ENCODE results near the gene PRPS2. TPM values are rescaled to one million over a fixed set of nuclear protein-coding genes. Genes with fewer than 3 reads are reported as not detected.
A peak's percentile ranks its signal among the peaks of the same experiment; 100 is the strongest.

PRPS2 gene
- total and polyA plus RNA-seq, 2 experiments from 2014 or later, result 4.2 to 16.8 TPM

DNA sequence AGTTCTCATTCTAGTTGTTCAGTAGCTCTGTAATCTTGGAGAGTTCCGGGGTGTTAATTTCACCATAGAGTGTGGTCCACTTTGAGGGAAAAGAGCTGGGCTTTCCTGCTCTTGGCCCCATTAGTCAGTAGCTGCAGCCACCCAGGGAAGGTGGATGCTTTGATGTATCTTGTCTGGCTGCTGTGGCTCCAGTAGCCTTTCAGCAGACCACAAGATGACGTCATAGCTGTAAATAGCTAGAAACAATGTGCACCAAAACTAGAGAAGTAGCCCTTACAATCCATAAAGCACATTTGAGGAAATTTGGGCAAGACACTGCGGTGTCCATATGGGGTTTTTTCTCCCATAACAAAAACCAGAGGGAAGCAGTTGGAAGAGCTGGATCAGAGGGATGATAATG, 32.9 kb upstream of the PRPS2 start:
- Histone ChIP-seq H3K9me3 (ENCODE audit: low read depth) (no peaks in the 10 kb centered on the region), H3K27me3 (no peaks in the 10 kb centered on the region), H3K36me3 (no peaks in the 10 kb centered on the region), H3K4me1 (ENCODE audit: low read depth) (no peaks in the 10 kb centered on the region), H3K27ac (no peak overlapping the region), H3K4me3 (no peak overlapping the region)
- no peak for DNase-seq (ENCODE audit: low read depth in 1 of 2, low spot score in 1 of 2)
- TF ChIP-seq, protein P1, sequence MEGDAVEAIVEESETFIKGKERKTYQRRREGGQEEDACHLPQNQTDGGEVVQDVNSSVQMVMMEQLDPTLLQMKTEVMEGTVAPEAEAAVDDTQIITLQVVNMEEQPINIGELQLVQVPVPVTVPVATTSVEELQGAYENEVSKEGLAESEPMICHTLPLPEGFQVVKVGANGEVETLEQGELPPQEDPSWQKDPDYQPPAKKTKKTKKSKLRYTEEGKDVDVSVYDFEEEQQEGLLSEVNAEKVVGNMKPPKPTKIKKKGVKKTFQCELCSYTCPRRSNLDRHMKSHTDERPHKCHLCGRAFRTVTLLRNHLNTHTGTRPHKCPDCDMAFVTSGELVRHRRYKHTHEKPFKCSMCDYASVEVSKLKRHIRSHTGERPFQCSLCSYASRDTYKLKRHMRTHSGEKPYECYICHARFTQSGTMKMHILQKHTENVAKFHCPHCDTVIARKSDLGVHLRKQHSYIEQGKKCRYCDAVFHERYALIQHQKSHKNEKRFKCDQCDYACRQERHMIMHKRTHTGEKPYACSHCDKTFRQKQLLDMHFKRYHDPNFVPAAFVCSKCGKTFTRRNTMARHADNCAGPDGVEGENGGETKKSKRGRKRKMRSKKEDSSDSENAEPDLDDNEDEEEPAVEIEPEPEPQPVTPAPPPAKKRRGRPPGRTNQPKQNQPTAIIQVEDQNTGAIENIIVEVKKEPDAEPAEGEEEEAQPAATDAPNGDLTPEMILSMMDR (IDR thresholded peaks at IDR 0.05; ENCODE audit: low read depth, low read length), result no peak

DNA sequence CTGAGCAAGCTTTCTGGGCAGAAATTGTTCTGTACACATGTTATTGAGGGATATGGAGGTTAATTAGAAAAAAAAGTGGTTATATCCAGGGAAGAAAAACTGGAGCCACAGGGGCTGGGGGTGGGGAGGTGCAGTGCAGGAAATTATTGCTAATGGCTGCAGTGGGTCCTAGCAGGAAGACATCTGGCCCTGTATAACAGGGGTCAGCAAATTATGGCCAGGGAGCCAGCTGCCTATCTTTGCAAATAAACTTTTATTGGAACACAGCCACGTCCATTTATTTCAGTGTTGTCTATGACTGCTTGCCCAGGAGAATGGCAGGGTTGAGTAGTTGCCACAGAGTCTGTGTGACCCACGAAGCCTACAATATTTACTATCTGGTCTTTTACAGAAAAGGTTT, 23.4 kb upstream of the PRPS2 start:
- H3K4me1 ChIP-seq (ENCODE audit: low read depth), result no peaks in the 10 kb centered on the region
- H3K36me3 ChIP-seq, result no peaks in the 10 kb centered on the region
- H3K9me3 ChIP-seq (ENCODE audit: low read depth), result no peaks in the 10 kb centered on the region
- peaks cover 10% of the 10 kb centered on the region for H3K27me3 ChIP-seq
- H3K4me3 ChIP-seq, result no peak overlapping the region
- DNase-seq (ENCODE audit: low read depth in 1 of 2, low spot score in 1 of 2), result no peak
- H3K27ac ChIP-seq, result no peak overlapping the region
- TF ChIP-seq, protein P1 (IDR thresholded peaks at IDR 0.05; ENCODE audit: low read depth, low read length), result no peak

DNA sequence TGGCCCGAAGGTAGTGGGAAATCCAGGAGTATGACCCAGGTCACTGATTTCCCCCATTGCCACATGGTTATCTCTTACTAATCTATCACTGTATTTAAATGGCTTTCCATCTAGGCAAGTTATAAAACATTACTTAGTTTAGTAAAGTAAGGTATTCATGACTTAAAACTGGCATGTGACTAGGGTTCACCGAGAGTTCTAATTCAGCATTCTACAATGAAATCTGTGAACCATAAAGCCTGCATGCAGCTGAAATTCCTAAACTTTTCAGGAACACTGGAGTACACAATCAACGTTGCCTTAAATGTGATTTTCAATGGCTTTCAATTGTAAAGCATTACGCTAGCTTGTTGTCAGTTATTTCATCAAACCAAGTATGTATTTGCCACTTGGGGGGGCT, 22.7 kb upstream of the PRPS2 start:
- TF ChIP-seq, protein P1 (IDR thresholded peaks at IDR 0.05; ENCODE audit: low read depth, low read length), result no peak
- DNase-seq (ENCODE audit: low read depth in 1 of 2, low spot score in 1 of 2), result no peak
- no peaks in the 10 kb centered on the region for H3K4me1 ChIP-seq (ENCODE audit: low read depth)
- peaks cover 10% of the 10 kb centered on the region for H3K27me3 ChIP-seq
- H3K27ac ChIP-seq, result no peak overlapping the region
- H3K36me3 ChIP-seq, result no peaks in the 10 kb centered on the region
- H3K9me3 ChIP-seq (ENCODE audit: low read depth), result no peaks in the 10 kb centered on the region
- H3K4me3 ChIP-seq, result no peak overlapping the region

DNA sequence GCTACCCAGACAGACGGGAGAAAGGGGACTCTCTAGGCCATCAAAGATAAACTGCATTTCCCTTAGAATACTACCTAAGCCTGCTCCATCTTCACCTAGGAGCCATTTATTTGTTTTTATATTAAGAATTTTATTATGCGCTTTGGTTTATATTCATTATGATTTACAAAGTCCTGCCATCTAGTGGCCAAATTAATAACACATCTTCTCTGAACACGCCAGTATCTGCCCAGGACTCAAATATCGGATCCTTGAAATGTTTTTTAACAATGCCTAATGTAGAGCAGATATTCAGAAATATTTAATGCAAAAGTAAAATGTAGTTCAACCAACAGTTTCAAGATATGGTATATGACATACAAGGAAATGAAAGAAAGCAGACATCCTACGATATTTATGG, 20.8 kb upstream of the PRPS2 start:
- H3K36me3 ChIP-seq, result no peaks in the 10 kb centered on the region
- peaks cover 10% of the 10 kb centered on the region for H3K27me3 ChIP-seq
- no peak overlapping the region for H3K4me3 ChIP-seq
- DNase-seq (ENCODE audit: low read depth in 1 of 2, low spot score in 1 of 2), result peak; percentile 40 to 41
- no peaks in the 10 kb centered on the region for H3K4me1 ChIP-seq (ENCODE audit: low read depth)
- no peak overlapping the region for H3K27ac ChIP-seq
- no peaks in the 10 kb centered on the region for H3K9me3 ChIP-seq (ENCODE audit: low read depth)
- TF ChIP-seq, protein P1 (IDR thresholded peaks at IDR 0.05; ENCODE audit: low read depth, low read length), result peak; percentile 43

DNA sequence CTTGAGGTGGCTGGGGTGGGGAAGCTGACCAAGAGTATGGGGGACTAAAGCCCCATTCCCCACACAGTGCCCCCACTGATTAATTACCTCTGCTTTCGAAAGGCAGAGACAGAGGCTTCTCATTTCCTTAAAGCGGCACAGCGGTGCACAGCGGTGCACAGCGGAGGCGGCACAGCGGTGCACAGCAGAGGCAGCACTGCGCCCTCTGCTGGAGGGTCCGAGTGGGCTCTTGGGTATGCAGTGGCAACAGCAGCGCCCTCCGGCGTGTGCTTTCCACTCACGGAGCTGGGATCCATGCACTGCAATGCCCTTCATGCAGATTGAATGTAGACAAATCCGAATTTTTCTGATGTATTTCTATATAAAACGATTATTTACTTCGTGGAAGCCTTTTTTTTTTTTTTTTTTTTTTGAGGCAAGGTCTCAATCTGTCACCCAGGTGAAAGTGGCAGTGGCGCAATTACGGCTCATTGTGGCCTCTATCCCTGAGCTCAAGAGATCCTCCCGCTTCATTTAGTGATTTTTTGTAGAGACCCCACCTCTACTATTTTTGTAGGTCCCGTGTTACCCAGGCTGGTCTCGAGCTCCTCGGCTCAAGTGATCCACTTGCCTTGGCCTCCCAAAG, 19.7 kb upstream of the PRPS2 start:
- Histone ChIP-seq H3K4me1 (ENCODE audit: low read depth) (no peaks in the 10 kb centered on the region), H3K36me3 (no peaks in the 10 kb centered on the region), H3K9me3 (ENCODE audit: low read depth) (no peaks in the 10 kb centered on the region), H3K27ac (no peak overlapping the region), H3K27me3 (peaks cover 10% of the 10 kb centered on the region), H3K4me3 (no peak overlapping the region)
- DNase-seq (ENCODE audit: low read depth in 1 of 2, low spot score in 1 of 2), result peak; percentile 63 to 65
- TF ChIP-seq, protein P1 (IDR thresholded peaks at IDR 0.05; ENCODE audit: low read depth, low read length), result peak; percentile 79

Data from cardiac muscle cell (in vitro differentiated cells and primary cell).